ENCODE results near the gene ARPC5L. TPM values are rescaled to one million over a fixed set of nuclear protein-coding genes. Genes with fewer than 3 reads are reported as not detected.

ARPC5L gene
- total and polyA plus RNA-seq, 2 of the 8 experiments (the other 6 are each of a cell fraction or from before 2014, with no cell fraction given): 34.1 to 50.6 TPM

- no peak for TF ChIP-seq CHD7 (IDR thresholded peaks at IDR 0.05; ENCODE audit: insufficient replicate concordance, low read length)
- no peak for TF ChIP-seq TCF12 (IDR thresholded peaks at IDR 0.05; ENCODE audit: low read depth, low read length)
- no peak for TF ChIP-seq SP2 (IDR thresholded peaks at IDR 0.05; ENCODE audit: low read length)
- TF ChIP-seq SIRT6 (IDR thresholded peaks at IDR 0.05; ENCODE audit: low read length): no peak
Measured at GRCh38 chr9:124908098-124908497, 46.2 kb downstream of the ARPC5L start (continued).

Measured in H1 (cell line).